Activated CD4-positive, alpha-beta T cell treated with anti-CD3 and anti-CD28 coated beads for 1 hour (primary cell): ENCODE results near the gene SNRPE.

Source experiments
- DNase-seq: peaks from one replicate; pipeline ENCODE4 v3.0.0-alpha.2; 2020

SNRPE gene

DNA sequence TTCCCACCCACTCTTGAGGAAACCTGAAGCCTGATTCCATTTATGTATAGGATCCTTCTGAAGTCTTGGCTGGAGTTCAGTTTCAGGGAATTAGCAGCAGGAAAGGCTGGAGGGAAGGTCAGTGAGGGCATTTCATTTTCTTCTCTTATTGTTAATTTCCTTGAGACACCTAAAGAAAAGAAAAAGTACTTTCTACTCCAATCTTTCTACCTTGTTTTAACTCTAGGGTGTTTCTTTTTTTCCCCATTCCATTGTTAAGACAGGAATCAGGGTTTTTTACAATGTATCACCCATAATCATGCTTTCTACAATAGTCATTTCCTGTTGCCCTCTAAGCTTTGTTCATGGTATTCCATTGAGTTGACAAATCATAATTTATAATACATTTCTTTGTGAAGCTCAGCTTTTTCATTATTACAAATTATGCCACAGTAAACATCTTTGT lies 27.4 kb downstream of the SNRPE start:
- no peak for DNase-seq

- DNase-seq = no peak
Measured at GRCh38 chr1:203891950-203892349, 30.6 kb downstream of the SNRPE start.

DNA sequence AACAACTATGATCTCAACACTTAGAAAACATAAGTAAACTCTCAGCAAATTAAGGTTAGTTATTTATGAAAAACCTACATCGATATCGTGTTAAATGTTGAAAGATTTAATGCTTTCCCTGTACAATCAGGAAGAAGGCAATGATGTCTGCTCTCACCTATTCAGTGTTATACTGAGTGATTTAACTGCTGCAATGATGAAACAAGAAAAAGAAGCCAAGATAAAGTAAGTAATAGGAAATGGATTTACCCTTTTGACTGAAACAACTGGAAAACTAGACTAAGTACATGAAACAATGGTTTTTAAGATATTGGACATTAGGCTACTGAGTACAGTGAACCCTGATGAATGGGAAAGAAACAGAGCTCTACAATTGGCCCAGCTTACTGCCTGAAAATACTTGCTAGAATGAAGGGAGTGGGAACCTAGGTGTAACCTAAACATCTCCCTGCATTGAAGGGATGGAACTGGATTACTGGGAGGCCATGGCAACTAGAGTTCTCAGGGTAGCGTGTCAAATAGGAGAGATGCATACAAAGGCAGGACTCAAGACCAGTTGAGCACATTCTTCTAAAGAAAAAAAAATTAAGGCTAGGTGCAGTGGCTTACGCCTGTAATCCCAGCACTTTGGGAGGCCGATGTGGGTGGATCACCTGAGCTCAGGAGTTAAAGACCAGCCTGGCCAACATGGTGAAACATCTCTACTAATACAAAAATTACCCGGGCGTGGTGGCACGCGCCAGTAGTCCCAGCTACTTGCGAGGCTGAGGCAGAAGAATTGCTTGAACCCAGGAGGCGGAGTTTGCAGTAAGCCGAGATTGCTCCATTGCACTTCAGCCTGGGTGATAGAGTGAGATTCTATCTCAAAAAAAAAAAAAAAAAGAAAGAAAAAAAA lies 37.3 kb downstream of the SNRPE start:
- DNase-seq = no peak

GRCh38 chr1:203899353-203899716 lies 37.9 kb downstream of the SNRPE start:
- no peak for DNase-seq

DNA sequence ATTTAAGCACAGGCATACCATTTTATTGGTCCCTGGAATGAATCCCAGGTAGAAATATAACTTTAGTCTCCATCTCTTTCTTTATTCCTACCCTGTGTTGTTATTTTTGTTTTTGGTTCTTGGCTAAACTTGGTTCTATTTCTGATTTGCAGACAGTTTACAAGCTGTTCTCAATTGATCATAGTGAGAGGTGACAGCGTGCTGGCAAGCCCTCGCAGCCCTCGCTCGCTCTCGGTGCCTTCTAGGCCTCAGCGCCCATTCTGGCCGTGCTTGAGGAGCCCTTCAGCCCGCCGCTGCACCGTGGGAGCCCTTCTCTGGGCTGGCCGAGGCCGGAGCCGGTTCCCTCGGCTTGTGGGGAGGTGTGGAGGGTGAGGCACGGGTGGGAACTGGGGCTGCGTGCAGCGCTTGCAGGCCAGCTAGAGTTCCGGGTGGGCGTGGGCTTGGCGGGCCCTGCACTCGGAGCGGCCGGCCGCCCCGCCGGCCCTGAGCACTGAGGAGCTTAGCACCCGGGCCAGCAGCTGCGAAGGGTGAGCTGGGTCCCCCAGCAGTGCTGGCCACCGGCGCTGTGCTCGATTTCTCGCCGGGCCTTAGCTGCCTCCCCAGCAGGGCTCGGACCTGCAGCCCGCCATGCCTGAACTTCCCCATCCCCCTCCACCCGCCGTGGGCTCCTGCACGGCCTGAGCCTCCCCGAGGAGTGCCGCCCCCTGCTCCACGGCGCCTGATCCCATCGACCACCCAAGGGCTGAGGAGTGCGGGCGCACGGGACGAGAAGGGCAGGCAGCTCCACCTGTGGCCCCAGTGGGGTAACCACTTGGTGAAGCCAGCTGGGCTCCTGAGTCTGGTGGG lies 38.7 kb downstream of the SNRPE start:
- no peak for DNase-seq

GRCh38 chr1:203901581-203901980 lies 40.2 kb downstream of the SNRPE start:
- no peak for DNase-seq

GRCh38 chr1:203905275-203905674 lies 43.9 kb downstream of the SNRPE start:
- DNase-seq = no peak

DNA sequence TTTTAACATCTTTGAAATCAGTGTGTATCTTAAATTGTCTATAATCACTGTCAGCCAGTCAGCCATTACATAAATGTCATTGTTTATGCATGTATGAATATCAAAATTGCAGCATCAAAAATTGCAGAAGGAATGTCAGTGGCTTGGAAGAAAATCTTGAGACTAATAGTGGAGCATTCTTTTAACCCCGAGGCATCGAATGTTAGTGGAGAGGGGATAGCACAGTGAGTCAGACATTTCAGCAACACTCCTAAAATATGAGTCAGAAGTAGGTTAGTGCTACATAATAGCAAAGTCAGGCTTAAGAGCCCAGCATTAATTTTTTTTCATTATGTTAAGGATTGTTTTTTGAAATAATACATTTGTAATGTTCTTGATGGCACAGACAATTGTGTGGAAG lies 45.5 kb downstream of the SNRPE start:
- no peak for DNase-seq

GRCh38 chr1:203907901-203908300 lies 46.5 kb downstream of the SNRPE start:
- no peak for DNase-seq

DNA sequence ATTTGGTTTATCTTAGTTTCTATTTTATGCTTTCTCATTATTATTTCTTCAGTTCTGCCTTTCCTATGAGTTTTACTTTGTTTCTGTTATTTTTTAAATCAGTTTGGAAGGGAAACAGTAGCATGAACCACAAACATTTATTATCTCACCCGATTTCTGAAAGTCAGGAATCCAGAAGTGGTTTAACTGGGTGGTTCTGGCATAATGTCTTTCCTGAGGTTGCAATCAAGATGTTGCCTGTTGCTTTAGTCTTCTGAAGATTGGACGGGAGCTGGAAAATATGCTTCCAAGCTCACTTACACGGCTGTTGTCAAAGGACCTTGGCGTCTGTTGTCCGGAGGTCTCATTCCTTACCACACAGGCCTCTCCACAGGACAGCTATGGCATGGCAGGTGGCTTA lies 50.4 kb downstream of the SNRPE start:
- DNase-seq = no peak

- DNase-seq = no peak
Measured at GRCh38 chr1:203913073-203913521, 51.7 kb downstream of the SNRPE start.

- DNase-seq = no peak
Measured at GRCh38 chr1:203914292-203914691, 52.9 kb downstream of the SNRPE start.

- DNase-seq = no peak
Measured at GRCh38 chr1:203915811-203916210, 54.4 kb downstream of the SNRPE start.

DNA sequence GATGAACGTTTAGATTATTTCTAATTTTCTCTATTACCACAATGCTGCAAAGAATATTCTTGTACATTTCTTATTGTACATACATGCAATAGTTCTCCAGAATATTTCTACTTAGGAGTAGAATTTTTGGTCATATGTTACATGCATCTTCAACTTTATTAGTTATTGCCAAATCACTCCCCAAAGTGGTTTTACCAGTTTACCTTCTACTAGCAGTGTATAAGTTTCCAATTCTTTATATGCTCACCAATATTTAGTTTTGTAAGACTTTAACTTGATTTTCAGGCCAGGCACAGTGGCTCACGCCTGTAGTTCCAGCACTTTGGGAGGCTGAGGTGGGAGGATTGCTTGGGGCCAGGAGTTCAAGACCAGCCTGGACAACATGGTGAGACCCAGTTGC lies 55.4 kb downstream of the SNRPE start:
- DNase-seq = no peak
